Activated CD8-positive, alpha-beta T cell treated with anti-CD3 and anti-CD28 coated beads for 36 hours (primary cell): ENCODE results near the gene FSTL4. TPM values are rescaled to one million over a fixed set of nuclear protein-coding genes. Genes with fewer than 3 reads are reported as not detected.

Experiments used
- ATAC-seq: fragments of 200-7000 bp; cut with Tn5 transposase; one replicate; pipeline ENCODE4 v1.10.0; 2021; ENCODE audit warnings: mild to moderate bottlenecking, moderate library complexity
- CTCF ChIA-PET: fragments of 350-600 bp; sonication (Branson Sonifier 250); formaldehyde crosslinking; loops from one replicate; lab custom pipeline; 2021; ENCODE audit warnings: antibody characterized with exemption; lab: Charles Lee
- POLR2A ChIA-PET: fragments of 350-600 bp; sonication (Branson Sonifier 250); formaldehyde crosslinking; loops from one replicate; lab custom pipeline; 2021; ENCODE audit warnings: antibody characterized with exemption; lab: Charles Lee
- DNase-seq: peaks from one replicate; pipeline ENCODE4 v3.0.0-alpha.2; 2020
- H3K27ac Mint-ChIP-seq: one replicate; pipeline ENCODE4 v1.8.0; 2021; ENCODE audit warnings: mild to moderate bottlenecking, mixed read lengths
- H3K27me3 Mint-ChIP-seq: one replicate; pipeline ENCODE4 v1.8.0; 2021; ENCODE audit warnings: mixed read lengths
- H3K36me3 Mint-ChIP-seq: one replicate; pipeline ENCODE4 v1.8.0; 2021; ENCODE audit warnings: low read depth, mixed read lengths
- H3K4me1 Mint-ChIP-seq: one replicate; pipeline ENCODE4 v1.8.0; 2021; ENCODE audit warnings: low read depth, mixed read lengths
- H3K4me3 Mint-ChIP-seq: one replicate; pipeline ENCODE4 v1.8.0; 2021; ENCODE audit warnings: mild to moderate bottlenecking, moderate library complexity, mixed read lengths
- H3K9me3 Mint-ChIP-seq: one replicate; pipeline ENCODE4 v1.8.0; 2021; ENCODE audit warnings: mixed read lengths
- CTCF ChIP-seq: fragments of 200-600 bp; IDR thresholded peaks from one replicate; pipeline ENCODE4 v1.8.0; 2022; ENCODE audit warnings: antibody characterized with exemption, mild to moderate bottlenecking
- intact Hi-C: fragments of 100-400 bp; cut with micrococcal nuclease; formaldehyde crosslinking; loops from one replicate; pipeline ENCODE4 v1.10.0; 2022
- total RNA-seq, 2 experiments: library from RNA; stranded (reverse); gene quantifications; one replicate each; pipeline ENCODE4 v1.2.3, GENCODE V29; 2021

The FSTL4 gene
- total RNA-seq, 2 experiments from 2014 or later = not detected

GRCh38 chr5:133482028-133482427 is 130.3 kb downstream of the FSTL4 start:
- intact Hi-C loops = no loop called here
- DNase-seq (no peak), ATAC-seq (no peak)
- Mint-ChIP-seq H3K27ac (no peak overlapping the region), H3K4me3 (no peak overlapping the region), H3K36me3 (no peaks in the 10 kb centered on the region), H3K4me1 (no peaks in the 10 kb centered on the region), H3K27me3 (peaks cover 3% of the 10 kb centered on the region), H3K9me3 (no peaks in the 10 kb centered on the region)
- POLR2A ChIA-PET = no interaction called here
- CTCF ChIA-PET = no interaction called here
- no peak for TF ChIP-seq CTCF

GRCh38 chr5:133480866-133481265 is 131.5 kb downstream of the FSTL4 start:
- no peak for ATAC-seq
- no peaks in the 10 kb centered on the region for H3K36me3 Mint-ChIP-seq
- no peaks in the 10 kb centered on the region for H3K4me1 Mint-ChIP-seq
- no peak for TF ChIP-seq CTCF
- no peak overlapping the region for H3K4me3 Mint-ChIP-seq
- DNase-seq = no peak
- no peak overlapping the region for H3K27ac Mint-ChIP-seq
- ChIA-PET CTCF (no interaction called here), POLR2A (no interaction called here)
- H3K9me3 Mint-ChIP-seq = no peaks in the 10 kb centered on the region
- H3K27me3 Mint-ChIP-seq = no peaks in the 10 kb centered on the region
- intact Hi-C loops = no loop called here

GRCh38 chr5:133480366-133480765 is 132.0 kb downstream of the FSTL4 start:
- intact Hi-C loops = no loop called here
- DNase-seq (no peak), ATAC-seq (no peak)
- CTCF ChIA-PET = no interaction called here
- POLR2A ChIA-PET = no interaction called here
- Mint-ChIP-seq H3K4me1 (no peaks in the 10 kb centered on the region), H3K9me3 (no peaks in the 10 kb centered on the region), H3K4me3 (no peak overlapping the region), H3K27me3 (peaks cover 2% of the 10 kb centered on the region), H3K27ac (no peak overlapping the region), H3K36me3 (no peaks in the 10 kb centered on the region)
- no peak for TF ChIP-seq CTCF

- no peaks in the 10 kb centered on the region for H3K36me3 Mint-ChIP-seq
- ATAC-seq = no peak
- ChIA-PET POLR2A (no interaction called here), CTCF (no interaction called here)
- no peak for TF ChIP-seq CTCF
- no peak for DNase-seq
- no peak overlapping the region for H3K4me3 Mint-ChIP-seq
- peaks cover 9% of the 10 kb centered on the region for H3K27me3 Mint-ChIP-seq
- no peaks in the 10 kb centered on the region for H3K9me3 Mint-ChIP-seq
- no peak overlapping the region for H3K27ac Mint-ChIP-seq
- no peaks in the 10 kb centered on the region for H3K4me1 Mint-ChIP-seq
- intact Hi-C loops = no loop called here
Observed at GRCh38 chr5:133478199-133478985, 133.9 kb downstream of the FSTL4 start.

- ChIA-PET CTCF (interaction anchor here (1.2 kb wide), 1 partner anchor 14 kb away, joined by 4 read pairs; no protein-coding TSS in a partner anchor), POLR2A (no interaction called here)
- no peaks in the 10 kb centered on the region for H3K4me1 Mint-ChIP-seq
- H3K9me3 Mint-ChIP-seq = no peaks in the 10 kb centered on the region
- ATAC-seq (no peak), DNase-seq (no peak)
- TF ChIP-seq CTCF = no peak
- peaks cover 9% of the 10 kb centered on the region for H3K27me3 Mint-ChIP-seq
- intact Hi-C loops = no loop called here
- H3K27ac Mint-ChIP-seq = no peak overlapping the region
- no peak overlapping the region for H3K4me3 Mint-ChIP-seq
- no peaks in the 10 kb centered on the region for H3K36me3 Mint-ChIP-seq
Observed at GRCh38 chr5:133475986-133476385, 136.4 kb downstream of the FSTL4 start.
